ENCODE data around the gene RIMBP2. TPM values are rescaled to one million over a fixed set of nuclear protein-coding genes. Genes with fewer than 3 reads are reported as not detected.

Gene RIMBP2
- total RNA-seq, 1 experiment from 2014 or later, result 0.95 TPM

DNA sequence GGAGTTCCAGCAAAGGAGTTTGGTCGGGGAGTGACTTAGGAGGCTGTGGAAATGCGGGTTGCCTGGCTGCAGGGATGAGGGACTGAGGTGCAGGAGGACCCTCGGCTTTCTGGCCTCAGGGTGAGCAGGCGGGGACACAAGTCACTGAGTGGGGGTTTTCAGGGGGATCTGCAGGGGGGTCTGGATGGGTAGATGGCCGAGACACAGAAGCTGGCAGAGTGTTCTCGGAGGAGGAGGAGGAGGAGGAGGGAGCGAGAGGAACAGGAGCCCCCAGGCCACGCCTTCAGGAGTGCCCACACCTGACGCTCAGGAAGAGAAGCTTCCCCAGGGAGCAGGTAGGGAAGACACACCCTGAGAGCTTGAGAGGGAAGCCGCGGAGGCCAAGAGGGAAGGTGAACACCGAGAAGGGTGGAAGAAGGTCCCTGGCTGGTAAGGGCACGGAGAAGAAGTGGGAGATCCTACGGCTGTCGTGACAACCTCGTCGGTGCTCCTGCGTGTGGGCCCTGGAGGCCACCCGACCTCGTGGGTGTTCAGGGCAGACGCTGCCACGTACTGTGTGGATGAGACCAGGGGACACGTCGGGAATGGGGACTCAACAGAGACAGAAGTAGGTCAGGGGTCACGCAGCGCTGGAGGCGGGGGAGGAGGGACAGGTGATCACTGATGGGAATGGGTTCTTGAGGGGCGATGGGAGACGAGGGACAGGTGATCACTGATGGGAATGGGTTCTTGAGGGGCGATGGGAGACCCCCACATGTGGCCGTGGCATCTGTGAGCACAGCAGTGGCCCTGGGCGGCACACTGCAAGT is 269.0 kb downstream of the RIMBP2 start:
- POLR2A ChIA-PET (ENCODE audit: low non-redundant PET), result no interaction called here
- no TSS peak for BruUV-seq (replicated peaks)

DNA sequence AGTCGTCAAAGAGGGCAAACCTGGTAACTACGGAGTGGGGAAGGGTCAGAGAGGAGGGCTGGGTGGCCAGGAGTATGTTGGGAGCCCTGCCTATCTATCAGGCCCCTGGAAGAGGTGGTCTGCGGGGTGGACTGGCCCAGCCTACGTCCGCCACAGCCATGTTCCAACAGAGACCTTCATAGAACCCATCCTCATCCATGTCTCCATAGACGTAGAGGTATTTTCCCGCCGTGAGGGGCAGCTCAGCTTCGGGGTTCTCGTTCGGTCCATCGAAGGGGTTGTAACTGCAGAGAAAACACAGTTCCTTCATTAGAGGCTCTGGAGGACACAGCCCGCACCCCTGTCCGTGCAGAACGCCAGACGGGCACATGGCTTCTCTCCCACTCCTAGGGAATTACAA is 271.1 kb downstream of the RIMBP2 start:
- no TSS peak for BruUV-seq (replicated peaks)
- Histone ChIP-seq H3K27me3 (replicated peaks; ENCODE audit: insufficient read depth, low read depth, low read length, poor library complexity) (no peaks in the 10 kb centered on the region), H3K36me3 (ENCODE audit: insufficient read depth, low read length, poor library complexity, severe bottlenecking) (no peaks in the 10 kb centered on the region), H3K27ac (ENCODE audit: low read depth, low read length, poor library complexity, severe bottlenecking) (no peak overlapping the region), H3K4me1 (ENCODE audit: insufficient read depth, low read length, poor library complexity, severe bottlenecking) (no peaks in the 10 kb centered on the region), H3K4me3 (ENCODE audit: low read depth, low read length, poor library complexity, severe bottlenecking) (no peak overlapping the region), H3K9me3 (ENCODE audit: low read depth, low read length, poor library complexity, severe bottlenecking) (no peaks in the 10 kb centered on the region)
- no peak for DNase-seq (ENCODE audit: low spot score)
- POLR2A ChIA-PET (ENCODE audit: low non-redundant PET), result no interaction called here
- intact Hi-C loops (cut with micrococcal nuclease; ENCODE audit: unreplicated experiment), result no loop called here
- TF ChIP-seq EZH2 (IDR thresholded peaks at IDR 0.05; ENCODE audit: borderline replicate concordance, low read depth, low read length, poor library complexity, severe bottlenecking), result no peak
- TF ChIP-seq, protein P1, sequence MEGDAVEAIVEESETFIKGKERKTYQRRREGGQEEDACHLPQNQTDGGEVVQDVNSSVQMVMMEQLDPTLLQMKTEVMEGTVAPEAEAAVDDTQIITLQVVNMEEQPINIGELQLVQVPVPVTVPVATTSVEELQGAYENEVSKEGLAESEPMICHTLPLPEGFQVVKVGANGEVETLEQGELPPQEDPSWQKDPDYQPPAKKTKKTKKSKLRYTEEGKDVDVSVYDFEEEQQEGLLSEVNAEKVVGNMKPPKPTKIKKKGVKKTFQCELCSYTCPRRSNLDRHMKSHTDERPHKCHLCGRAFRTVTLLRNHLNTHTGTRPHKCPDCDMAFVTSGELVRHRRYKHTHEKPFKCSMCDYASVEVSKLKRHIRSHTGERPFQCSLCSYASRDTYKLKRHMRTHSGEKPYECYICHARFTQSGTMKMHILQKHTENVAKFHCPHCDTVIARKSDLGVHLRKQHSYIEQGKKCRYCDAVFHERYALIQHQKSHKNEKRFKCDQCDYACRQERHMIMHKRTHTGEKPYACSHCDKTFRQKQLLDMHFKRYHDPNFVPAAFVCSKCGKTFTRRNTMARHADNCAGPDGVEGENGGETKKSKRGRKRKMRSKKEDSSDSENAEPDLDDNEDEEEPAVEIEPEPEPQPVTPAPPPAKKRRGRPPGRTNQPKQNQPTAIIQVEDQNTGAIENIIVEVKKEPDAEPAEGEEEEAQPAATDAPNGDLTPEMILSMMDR (conservative IDR thresholded peaks at IDR 0.05; ENCODE audit: low read depth, low read length), result no peak
- CTCF ChIA-PET, result no interaction called here

More for the DNA sequence above, 269.0 kb downstream of the RIMBP2 start:
- TF ChIP-seq, protein P1 (conservative IDR thresholded peaks at IDR 0.05; ENCODE audit: low read depth, low read length), result no peak
- no peak for TF ChIP-seq EZH2 (IDR thresholded peaks at IDR 0.05; ENCODE audit: borderline replicate concordance, low read depth, low read length, poor library complexity, severe bottlenecking)
- Histone ChIP-seq H3K27ac (ENCODE audit: low read depth, low read length, poor library complexity, severe bottlenecking) (no peak overlapping the region), H3K36me3 (ENCODE audit: insufficient read depth, low read length, poor library complexity, severe bottlenecking) (no peaks in the 10 kb centered on the region), H3K4me1 (ENCODE audit: insufficient read depth, low read length, poor library complexity, severe bottlenecking) (no peaks in the 10 kb centered on the region), H3K9me3 (ENCODE audit: low read depth, low read length, poor library complexity, severe bottlenecking) (no peaks in the 10 kb centered on the region), H3K27me3 (replicated peaks; ENCODE audit: insufficient read depth, low read depth, low read length, poor library complexity) (no peaks in the 10 kb centered on the region), H3K4me3 (ENCODE audit: low read depth, low read length, poor library complexity, severe bottlenecking) (no peak overlapping the region)
- CTCF ChIA-PET, result no interaction called here
- no peak for DNase-seq (ENCODE audit: low spot score)
- intact Hi-C loops (cut with micrococcal nuclease; ENCODE audit: unreplicated experiment), result no loop called here

DNA sequence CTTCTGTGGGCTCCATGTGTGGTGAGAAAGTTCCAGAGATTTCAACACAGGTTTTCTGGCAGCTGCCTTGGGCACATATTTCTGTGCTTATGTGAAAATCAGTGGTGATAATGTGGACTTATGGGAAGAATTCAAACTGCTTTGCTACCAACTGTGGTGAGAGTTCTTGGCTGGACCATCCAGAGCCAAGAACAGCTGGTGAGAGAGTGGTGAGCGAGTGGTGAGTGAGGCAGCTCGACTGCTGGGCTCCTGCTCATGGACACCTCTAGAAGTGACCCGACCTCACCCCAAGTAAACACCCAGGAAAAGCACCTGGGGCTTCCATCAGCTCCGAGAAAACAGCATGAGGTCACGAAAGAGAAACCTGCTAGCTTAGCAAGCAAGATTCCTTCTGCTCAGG is 272.0 kb downstream of the RIMBP2 start:
- Histone ChIP-seq H3K9me3 (ENCODE audit: low read depth, low read length, poor library complexity, severe bottlenecking) (no peaks in the 10 kb centered on the region), H3K4me3 (ENCODE audit: low read depth, low read length, poor library complexity, severe bottlenecking) (no peak overlapping the region), H3K4me1 (ENCODE audit: insufficient read depth, low read length, poor library complexity, severe bottlenecking) (no peaks in the 10 kb centered on the region), H3K36me3 (ENCODE audit: insufficient read depth, low read length, poor library complexity, severe bottlenecking) (no peaks in the 10 kb centered on the region), H3K27ac (ENCODE audit: low read depth, low read length, poor library complexity, severe bottlenecking) (no peak overlapping the region), H3K27me3 (replicated peaks; ENCODE audit: insufficient read depth, low read depth, low read length, poor library complexity) (no peaks in the 10 kb centered on the region)
- TF ChIP-seq EZH2 (IDR thresholded peaks at IDR 0.05; ENCODE audit: borderline replicate concordance, low read depth, low read length, poor library complexity, severe bottlenecking), result no peak
- TF ChIP-seq, protein P1 (conservative IDR thresholded peaks at IDR 0.05; ENCODE audit: low read depth, low read length), result no peak
- CTCF ChIA-PET, result no interaction called here
- POLR2A ChIA-PET (ENCODE audit: low non-redundant PET), result no interaction called here
- BruUV-seq (replicated peaks), result no TSS peak
- intact Hi-C loops (cut with micrococcal nuclease; ENCODE audit: unreplicated experiment), result no loop called here
- no peak for DNase-seq (ENCODE audit: low spot score)
